ENCODE measurements around the gene GEMIN7.
A peak's percentile ranks its signal among the peaks of the same experiment; 100 is the strongest.

Gene GEMIN7, protein sequence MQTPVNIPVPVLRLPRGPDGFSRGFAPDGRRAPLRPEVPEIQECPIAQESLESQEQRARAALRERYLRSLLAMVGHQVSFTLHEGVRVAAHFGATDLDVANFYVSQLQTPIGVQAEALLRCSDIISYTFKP

DNA sequence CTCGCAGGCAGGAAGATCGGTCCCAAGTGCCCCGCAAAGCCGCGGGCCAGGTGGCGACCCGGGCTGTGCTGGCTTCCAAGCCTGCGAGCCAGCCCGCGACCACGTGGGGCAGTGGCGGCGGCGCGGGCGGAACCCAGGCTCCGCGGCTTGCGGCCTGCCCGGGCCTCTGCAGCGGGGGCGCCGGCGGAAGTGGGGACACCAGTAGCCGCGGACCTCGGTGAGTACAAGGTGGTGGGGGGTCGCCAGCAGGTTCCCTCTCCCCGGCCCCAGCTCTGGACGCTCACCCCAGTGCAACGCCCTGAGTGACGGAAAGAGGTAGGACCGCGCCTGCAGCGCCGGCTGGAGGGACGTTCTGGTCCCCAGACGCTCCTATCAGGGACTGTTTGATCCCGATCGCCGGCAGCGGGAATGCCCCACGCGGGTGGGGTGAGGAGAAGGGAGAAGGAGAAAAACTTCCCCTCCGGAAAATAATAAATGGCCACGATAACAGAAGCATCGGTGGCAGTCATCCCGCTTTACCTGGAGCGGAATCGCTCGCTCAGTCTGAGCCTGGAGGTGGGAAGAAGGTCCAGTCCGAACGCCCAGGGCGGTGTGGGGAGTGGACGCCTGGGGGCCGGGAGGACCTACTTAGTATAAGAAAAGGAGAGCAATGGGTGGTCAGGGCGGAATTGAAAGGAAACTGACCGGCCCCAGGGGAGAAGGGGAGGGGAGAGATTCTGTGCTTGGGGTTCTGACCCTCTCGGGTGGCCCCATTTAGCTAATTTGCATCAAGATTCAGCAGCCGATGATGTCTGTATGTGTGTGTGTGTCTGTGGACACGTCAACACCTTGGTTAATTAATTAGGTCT lies at the start of gene GEMIN7:
Gene GEMIN7, plus strand, starts transcription at position 198 of the 848 bp plus-strand sequence. CDS start 10,855 bp downstream, outside the sequence.
- Histone ChIP-seq H3K36me3 (peaks cover 0 to 15% (median 7%) of the 10 kb centered on the region in 3 donors), H3K4me3 (peak within 1 kb of the TSS; percentile 70 to 93), H3K27me3 (no peaks in the 10 kb centered on the region), H3K4me1 (peaks cover 0 to 54% (median 29%) of the 10 kb centered on the region in 4 donors), H3K27ac (peak within 1 kb of the TSS; percentile 70 to 71), H3K9me3 (no peaks in the 10 kb centered on the region)
- peak in 1 of 2 experiments; percentile 21 for TF ChIP-seq CTCF (IDR thresholded peaks at IDR 0.05)
- peak; percentile 72 to 76 for DNase-seq
- intact Hi-C loops (cut with DNase I; ENCODE audit: low total_unique reads), result no loop called here

- H3K4me3 ChIP-seq, result no peak overlapping the region
- no peak for DNase-seq
- H3K36me3 ChIP-seq, result peaks cover 7 to 90% (median 48%) of the 10 kb centered on the region in 3 donors
- intact Hi-C loops (cut with DNase I; ENCODE audit: low total_unique reads), result no loop called here
- no peak overlapping the region for H3K27ac ChIP-seq
- no peak for TF ChIP-seq CTCF (IDR thresholded peaks at IDR 0.05)
- no peaks in the 10 kb centered on the region for H3K27me3 ChIP-seq
- no peaks in the 10 kb centered on the region for H3K4me1 ChIP-seq
- no peaks in the 10 kb centered on the region for H3K9me3 ChIP-seq
Observed at GRCh38 chr19:45030825-45031224, 48.2 kb upstream of the GEMIN7 start.

DNA sequence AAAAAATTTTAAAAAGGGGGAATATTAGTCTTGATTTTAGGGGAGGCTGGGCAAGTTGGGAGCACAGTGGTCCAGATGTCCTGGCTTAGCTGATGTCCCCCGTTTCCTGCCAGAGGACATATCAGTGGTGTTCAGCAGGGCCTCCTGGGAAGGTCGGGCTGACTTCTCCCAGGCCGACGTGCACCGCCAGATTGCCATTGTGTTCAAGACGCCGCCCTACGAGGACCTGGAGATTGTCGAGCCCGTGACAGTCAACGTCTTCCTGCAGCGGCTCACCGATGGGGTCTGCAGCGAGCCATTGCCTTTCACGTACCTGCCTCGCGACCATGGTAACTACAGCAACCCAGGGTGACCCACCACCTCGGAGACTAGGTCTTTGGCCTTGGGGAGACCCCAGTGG lies 46.6 kb upstream of the GEMIN7 start:
- Histone ChIP-seq H3K36me3 (peaks cover 7 to 84% (median 47%) of the 10 kb centered on the region in 3 donors), H3K27ac (no peak overlapping the region), H3K4me3 (no peak overlapping the region), H3K27me3 (no peaks in the 10 kb centered on the region), H3K4me1 (no peaks in the 10 kb centered on the region), H3K9me3 (no peaks in the 10 kb centered on the region)
- no peak for TF ChIP-seq CTCF (IDR thresholded peaks at IDR 0.05)
- no peak for DNase-seq
- intact Hi-C loops (cut with DNase I; ENCODE audit: low total_unique reads), result no loop called here

- H3K4me3 ChIP-seq, result no peak overlapping the region
- H3K27ac ChIP-seq, result no peak overlapping the region
- no peak for DNase-seq
- TF ChIP-seq CTCF (IDR thresholded peaks at IDR 0.05), result no peak
- peaks cover 0 to 23% (median 19%) of the 10 kb centered on the region in 4 donors for H3K4me1 ChIP-seq
- intact Hi-C loops (cut with DNase I; ENCODE audit: low total_unique reads), result no loop called here
- no peaks in the 10 kb centered on the region for H3K27me3 ChIP-seq
- H3K36me3 ChIP-seq, result peaks cover 5 to 60% (median 35%) of the 10 kb centered on the region in 3 donors
- no peaks in the 10 kb centered on the region for H3K9me3 ChIP-seq
Observed at GRCh38 chr19:45035755-45036154, 43.3 kb upstream of the GEMIN7 start.

DNA sequence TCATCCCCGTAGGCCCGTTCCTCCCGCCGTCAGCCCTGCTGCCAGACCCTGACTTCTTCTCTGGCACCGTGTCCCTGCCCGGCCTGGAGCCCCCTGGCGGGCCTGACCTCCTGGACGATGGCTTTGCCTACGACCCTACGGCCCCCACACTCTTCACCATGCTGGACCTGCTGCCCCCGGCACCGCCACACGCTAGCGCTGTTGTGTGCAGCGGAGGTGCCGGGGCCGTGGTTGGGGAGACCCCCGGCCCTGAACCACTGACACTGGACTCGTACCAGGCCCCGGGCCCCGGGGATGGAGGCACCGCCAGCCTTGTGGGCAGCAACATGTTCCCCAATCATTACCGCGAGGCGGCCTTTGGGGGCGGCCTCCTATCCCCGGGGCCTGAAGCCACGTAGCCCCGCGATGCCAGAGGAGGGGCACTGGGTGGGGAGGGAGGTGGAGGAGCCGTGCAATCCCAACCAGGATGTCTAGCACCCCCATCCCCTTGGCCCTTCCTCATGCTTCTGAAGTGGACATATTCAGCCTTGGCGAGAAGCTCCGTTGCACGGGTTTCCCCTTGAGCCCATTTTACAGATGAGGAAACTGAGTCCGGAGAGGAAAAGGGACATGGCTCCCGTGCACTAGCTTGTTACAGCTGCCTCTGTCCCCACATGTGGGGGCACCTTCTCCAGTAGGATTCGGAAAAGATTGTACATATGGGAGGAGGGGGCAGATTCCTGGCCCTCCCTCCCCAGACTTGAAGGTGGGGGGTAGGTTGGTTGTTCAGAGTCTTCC lies 41.5 kb upstream of the GEMIN7 start:
- H3K4me3 ChIP-seq, result no peak overlapping the region
- intact Hi-C loops (cut with DNase I; ENCODE audit: low total_unique reads), result no loop called here
- no peaks in the 10 kb centered on the region for H3K9me3 ChIP-seq
- peaks cover 21 to 60% (median 43%) of the 10 kb centered on the region in 3 donors for H3K36me3 ChIP-seq
- H3K27me3 ChIP-seq, result no peaks in the 10 kb centered on the region
- H3K4me1 ChIP-seq, result peaks cover 0 to 36% (median 30%) of the 10 kb centered on the region in 4 donors
- no peak for DNase-seq
- TF ChIP-seq CTCF (IDR thresholded peaks at IDR 0.05), result no peak
- H3K27ac ChIP-seq, result no peak overlapping the region
